ENCODE results near the gene ELP5.
"Not testable (repeated sequence)": the region's sequence is repeated elsewhere in the genome, so short reads cannot be mapped to it uniquely, and the experiment has no call there.

ELP5 gene

DNA sequence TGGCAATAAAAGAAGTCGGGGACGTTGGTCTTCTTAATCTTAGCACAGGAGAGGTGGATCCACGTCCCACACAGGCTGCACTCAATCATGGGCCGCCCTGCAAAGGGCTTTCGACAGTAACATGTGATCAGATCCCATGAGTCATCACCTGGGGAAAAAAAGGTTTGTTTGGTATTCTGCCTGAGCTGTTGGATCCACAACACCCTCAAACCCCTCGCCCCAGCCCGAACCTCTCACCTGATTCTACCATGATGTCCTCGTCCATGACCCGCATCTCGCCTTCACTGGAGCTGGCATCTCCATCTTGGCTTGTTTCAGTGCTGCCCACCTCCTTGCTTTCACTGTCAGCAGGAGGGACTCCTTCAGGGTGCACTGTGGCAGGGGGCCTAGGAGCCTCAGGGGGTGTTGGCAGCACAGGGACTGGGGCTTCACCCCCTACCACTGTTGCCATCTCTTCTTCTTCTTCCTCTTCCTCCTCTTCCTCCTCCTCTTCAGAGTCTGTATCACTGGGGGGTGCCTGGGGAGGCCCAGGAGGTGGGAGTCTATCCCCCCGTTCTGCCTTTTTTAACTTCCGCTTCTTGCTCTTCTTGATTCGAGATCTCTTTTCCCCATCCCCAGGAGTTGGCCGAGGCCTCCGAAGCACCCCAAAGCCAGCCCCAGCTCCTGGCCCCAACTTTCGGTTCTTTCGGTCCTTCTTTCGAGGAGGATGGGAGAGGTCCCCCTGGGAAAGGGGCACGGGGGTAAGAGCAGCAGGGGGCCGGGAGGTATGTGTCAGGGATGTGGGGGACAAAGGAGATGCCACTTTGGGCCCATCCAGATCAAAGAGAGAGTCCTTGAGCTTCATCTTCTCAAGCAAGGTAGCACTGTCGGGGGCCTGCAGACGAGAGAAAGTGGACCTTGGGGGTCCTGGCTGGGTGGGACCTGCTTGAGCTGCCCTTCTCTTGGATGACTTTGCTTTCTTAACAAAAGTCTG is 16.0 kb upstream of the ELP5 start:
- no peak for DNase-seq (ENCODE audit: low read depth, low spot score)

DNA sequence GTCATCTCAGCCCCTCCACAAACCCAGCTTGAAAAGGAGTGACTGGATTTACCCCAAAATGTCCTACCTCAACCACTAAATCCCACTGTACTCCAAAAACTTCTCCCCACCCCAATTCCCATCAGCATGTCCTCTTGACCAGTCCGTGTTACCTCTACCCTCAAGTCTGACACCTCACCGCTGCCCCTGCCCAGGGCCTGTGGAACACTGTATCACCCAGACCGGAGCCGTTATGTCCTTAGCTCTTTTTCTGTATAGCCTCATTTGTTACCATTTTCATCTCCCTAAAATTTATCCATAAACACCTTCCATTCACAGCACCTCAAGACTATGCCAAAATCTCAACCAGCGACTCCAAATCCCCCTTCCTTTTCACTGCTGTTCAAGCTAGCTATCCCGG is 15.2 kb upstream of the ELP5 start:
- no peak for DNase-seq (ENCODE audit: low read depth, low spot score)

DNA sequence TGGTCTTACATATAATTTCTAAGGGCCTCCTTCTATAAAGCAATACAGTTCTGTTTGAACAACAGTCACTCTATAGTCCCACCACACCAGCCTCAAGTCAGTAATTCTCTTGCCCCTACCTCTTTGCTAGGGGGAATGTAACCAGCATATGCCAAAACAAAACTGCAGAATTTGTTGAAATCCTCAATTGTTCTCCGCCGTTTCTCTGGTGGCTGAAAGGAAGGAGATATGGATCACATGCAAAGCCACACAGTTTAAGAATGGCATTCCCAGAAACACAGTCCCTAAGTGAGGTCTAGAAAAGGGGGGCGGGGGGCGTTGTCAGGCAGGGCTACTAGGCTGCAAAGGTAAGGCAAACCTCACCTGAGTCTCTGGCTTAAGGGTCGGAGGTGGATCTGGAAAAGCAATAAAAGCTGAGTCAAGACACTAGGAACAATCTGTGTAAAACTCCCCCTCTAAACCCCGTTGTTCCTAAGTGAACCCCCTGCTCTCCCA is 14.7 kb upstream of the ELP5 start:
- DNase-seq (ENCODE audit: low read depth, low spot score): no peak

DNA sequence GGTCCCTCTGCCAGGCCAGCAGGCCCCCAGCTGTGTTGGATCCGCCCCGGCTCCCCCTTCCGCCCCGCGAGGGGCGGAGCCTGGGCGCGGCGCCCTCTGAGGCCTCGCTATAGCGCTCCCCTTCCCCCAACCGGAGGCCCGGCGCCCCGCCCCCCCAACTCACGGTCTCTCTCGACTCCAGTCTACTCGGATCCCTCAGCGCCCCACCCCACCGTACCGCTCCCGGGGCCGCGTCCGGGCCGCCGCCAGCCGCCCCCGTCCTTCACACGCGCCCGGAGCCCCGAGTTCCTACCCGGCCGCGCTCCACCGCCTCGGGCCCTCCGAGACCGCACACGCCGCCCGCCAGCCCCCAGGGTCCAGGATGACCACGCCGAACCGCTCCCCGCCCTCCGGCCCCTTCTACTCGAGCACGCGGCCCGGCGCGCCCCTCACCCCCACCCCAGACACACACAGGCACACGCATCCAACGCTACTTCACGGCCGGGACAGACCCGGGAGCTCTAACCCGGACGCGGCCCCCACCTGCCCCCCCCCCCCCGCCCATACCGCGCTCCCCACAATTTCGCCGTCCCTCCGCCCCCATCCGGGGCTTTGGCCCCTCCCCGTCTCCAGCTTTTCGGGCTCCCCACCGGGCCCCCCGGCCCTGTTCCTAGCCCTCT is 14.1 kb upstream of the ELP5 start:
- DNase-seq (ENCODE audit: low read depth, low spot score): peak; percentile 59

DNA sequence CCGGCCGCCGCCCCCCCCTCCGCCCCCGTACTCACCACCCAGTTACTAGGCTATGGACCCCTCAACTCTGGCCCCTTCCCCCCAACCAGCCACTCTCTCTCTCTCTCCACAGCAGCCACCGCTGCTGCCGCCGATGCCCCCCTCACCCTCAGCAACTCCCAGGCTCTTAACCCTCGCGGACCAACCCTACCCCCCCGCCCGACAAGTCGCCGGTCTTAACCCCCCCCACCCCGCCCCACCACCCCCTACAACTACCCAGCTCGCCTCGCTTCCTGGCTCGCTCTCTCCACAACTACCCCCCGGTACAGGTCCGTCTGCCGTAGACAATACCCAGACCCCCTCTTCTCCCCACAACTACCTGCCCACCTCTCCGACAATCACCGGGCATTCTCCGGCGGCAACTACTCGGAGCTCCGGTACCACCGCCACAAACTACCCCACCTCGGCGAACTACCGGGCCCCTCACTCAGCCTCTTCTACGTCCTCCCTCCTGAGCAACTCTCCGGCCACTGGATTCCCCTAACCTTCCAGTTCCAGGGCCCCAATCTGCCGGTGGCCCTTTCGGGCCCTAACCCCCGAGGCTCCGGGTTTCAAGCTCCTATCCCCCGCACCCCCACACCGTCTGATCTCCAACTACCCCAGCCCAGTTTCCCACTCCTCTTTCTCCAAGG is 13.5 kb upstream of the ELP5 start:
- DNase-seq (ENCODE audit: low read depth, low spot score): peak; percentile 28

DNA sequence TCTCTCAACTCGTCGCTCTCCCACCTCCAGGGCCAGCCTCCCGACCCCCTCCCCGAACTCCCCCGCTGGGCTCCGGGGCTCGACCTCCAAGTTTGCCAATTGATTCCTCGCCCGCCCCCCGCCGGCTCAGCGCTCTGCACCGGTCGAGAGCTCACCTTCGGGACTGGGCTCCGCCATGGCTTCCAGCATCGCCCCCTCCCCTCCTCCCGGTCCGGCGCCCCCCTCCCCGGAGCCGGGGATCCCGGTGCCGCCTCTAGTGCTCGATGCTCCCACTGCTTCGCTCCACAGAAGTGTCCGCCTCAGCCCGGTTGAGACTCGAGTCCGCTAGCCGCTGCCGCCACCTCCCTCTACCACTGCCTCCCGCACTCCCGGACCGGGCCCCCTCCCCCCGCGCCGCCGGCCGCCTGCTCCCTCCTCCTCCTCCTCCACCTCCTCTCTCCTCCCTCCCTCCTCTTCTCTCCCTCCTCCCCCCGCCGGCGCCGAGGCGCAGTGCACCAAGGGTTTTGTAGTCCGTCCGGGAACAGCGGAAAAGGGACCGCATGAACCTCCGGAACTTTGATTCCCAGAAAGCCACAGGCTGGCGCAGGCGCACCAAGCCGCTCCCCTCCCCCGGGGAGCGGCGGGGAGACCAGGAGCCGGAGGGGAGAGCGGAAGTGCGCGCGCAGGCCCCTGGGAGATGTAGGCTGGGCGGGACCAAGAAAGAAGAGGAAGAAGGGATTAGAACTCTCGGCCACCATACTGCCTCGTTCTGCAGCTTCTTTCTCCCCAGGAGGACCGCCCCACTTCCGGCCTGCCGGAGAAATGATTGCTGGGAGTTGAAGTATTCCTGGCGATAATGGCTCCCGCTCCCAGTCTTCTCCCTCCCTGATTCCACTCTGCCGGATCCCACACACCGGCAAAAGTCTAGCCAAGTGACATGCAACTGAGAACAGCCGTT is 12.7 kb upstream of the ELP5 start, which contains the start of gene PHF23:
PHF23 (minus strand) TSS at position 367 of the 937 bp plus-strand sequence; CDS start at position 189, 178 bp downstream.
- DNase-seq (ENCODE audit: low read depth, low spot score): peak; percentile 100

DNA sequence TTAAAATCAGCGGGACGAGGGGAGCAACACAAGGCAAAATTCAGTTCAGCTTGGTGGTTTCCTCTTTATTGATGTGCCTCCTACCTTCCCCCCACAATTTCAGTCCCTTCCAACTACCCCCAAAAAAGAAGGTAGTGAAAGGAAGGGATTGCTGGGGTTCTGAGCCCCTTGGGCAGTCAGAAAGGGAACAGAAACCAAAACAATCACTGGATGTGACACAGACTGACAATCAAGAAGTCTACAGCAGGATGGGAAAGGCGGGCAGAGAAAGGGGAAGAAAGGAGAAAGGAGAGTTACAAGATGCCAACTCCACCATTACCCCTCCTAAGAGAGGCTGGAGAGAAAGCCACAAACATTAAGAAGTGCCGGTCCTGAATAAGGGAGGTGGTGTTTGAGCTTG is 11.6 kb upstream of the ELP5 start:
- no peak for DNase-seq (ENCODE audit: low read depth, low spot score)

DNA sequence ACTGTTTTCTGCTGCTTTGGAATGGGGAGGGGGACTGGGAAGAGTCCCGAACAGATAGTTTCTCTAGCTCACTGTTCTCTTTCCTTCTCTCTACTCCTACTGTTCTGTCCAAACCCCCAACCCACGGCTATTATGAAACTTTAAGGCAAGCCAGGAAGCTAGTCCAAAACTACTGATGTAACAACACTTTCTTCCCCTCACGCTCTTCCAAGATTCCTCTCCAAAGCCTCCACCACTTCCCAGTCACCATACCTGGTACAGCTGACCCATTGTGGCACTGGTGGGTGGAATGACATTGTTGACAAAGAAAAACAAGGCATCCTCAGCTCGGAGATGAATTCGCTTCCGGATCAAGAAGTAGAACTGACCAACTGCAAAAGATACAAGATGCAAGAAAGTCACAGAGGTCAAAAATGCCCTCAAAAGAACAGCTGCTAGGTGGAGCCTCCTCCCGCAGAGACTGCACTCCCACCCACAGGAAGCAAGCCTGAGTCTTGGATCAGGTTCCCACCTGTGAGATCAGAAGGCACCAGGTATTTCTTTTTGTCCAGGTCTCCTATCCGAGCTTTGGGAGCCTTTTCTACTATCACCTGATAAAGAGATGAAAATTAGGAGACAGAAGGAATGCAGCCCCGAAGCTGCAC is 10.8 kb upstream of the ELP5 start:
- no peak for DNase-seq (ENCODE audit: low read depth, low spot score)

DNA sequence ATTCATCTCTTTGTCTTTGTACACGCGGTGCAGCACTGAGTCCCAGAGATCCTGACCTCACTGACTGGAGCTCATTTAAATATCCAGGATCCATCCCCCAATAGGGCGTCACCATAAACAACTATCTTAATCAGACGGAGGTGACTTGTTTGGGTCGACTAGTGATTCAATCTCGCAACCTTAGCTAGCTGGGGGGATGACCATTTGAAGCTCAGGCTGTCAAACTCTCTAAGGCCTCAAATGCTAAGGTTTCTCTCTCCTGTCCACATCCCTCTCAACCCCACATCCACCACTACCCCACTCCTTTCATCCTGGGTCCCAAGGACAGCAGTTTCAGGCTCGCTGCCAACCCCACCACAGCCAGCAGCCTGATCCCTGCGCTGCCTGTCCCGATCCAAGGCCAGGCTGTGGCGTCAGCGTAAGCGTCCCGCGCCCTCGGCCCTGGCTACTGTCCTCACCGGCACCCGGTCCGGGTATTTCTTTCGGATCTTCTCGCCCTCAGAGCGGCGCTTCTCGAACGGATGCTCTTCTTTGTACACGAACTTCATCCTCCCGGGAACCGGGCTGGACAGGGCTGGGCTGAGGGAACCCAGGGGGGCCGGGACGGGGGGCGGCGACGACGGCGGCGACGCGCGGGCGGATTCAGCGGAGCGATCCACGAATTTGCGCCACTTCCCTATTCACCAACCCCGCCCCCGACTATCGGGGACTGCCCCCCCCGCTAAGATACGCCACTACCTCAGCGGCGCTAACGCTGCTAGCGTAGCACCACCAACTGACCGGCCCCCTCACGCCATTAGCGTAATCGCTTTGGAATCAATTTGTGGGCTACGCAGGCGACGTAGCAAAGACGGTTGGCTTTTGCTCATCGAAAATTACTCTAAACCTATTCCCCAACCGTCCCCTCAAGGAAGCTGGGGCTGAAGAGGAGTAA is 10.0 kb upstream of the ELP5 start, which contains the start of gene GABARAP:
GABARAP (minus strand) TSS at position 667 of the 934 bp plus-strand sequence; CDS start at position 548, 119 bp downstream.
- peak; percentile 95 for DNase-seq (ENCODE audit: low read depth, low spot score)

DNA sequence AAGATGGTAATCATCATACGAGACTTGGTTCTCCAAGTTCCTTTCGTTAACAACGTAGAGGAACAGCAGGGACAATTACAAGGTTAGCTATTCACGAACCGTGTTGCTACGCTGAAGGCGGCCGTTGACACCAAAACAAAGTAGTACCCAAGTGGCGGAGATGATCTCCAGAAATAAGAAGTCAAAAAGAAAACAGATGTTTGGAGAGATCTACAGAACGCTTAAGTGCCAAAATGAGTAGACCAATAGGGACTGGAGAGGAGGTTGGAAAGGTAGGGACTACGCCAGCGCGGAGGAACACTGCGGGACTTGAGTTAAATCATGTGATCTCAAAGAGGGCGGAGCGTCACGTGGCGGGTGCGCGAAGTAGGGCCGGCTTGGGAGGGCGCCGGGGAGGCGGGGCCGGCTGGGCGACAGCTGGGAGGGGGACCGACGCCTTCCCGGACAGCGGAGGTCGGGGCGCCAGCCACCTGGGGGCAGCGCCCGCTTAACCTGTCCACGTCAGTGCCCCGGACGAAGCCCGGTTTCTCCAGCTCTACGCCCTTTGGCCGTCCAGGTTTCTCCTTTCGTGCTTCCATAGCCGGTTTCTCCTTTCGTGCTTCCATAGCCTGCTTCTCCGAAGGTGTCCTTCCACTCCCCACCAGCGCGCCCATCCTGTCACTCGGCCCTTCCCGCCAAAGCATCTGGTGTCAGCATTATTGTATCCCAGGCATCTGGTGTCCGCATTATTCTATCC is 9.1 kb upstream of the ELP5 start:
- DNase-seq (ENCODE audit: low read depth, low spot score): peak; percentile 98

DNA sequence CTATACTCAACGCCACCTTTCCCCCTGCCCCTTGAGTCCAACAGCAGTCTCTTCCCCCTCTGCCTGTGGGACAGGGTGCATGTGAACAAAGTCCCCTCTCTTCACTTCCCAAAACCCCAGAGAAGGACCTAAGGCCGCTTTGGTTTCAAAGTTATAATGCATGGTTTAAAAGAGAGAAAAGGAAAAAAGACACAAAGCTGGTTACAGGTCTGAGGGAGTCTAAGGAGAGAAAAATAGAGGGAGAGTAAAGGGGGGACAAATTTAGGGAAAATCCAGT is 8.6 kb upstream of the ELP5 start:
- no peak for DNase-seq (ENCODE audit: low read depth, low spot score)

DNA sequence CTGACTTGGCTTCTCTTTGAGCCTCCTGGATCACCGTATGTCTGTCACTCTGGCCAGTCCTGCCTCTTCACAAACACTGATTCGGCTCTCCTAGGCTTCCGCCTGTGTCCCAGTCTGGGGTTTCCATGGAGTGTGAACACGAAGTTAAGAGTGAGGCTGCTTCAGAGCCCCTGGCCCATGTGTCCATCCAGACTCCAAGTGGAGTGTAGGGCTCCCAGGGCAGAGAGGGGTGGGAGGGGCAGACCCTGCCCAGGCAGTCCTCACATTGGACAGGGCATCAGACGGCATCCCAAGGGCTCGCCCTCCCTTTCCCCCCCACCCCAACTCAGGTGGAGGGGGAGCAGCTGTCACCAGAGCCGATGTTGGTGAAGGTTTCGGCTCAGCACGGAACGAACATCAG is 8.2 kb upstream of the ELP5 start:
- not testable (repeated sequence) for DNase-seq (ENCODE audit: low read depth, low spot score)

DNA sequence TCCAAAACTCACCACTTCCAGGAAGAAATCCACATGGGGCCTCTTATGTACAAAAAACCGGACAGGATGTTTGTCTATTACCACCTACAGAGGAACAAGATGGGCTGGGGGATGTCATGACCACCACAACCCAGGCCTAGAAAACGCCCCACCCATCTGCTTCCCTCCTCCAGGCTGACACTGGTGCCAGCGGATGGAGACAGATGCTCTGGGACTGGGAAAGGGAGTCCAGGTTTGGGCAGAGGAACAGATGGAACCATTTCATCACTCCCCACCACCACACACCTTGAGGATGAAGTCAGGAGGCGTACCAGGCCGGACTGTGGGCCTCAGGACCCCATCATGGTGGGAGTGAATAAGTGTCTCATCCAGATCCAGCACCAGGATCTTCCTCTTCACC is 5.2 kb upstream of the ELP5 start:
- DNase-seq (ENCODE audit: low read depth, low spot score): no peak

DNA sequence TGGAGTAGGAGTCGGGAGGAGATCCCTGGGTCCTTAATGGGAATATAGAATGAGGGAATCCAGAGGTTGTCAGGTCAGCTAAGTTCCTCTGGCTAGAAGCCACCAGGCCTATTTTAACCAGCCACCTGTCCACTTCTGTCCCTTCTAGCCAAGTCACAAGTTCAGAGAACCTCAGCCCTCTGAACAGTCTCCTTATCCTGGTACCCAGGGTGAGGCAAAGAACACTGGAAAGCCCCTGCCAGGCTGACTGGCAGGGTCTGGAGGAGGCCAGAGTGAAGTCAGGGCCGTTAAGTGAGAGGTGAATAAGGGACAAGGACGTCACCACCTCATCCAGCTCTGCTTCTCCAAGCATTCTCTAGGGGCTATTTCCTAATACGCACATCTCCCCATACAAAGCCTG is 3.2 kb upstream of the ELP5 start:
- DNase-seq (ENCODE audit: low read depth, low spot score): no peak

DNA sequence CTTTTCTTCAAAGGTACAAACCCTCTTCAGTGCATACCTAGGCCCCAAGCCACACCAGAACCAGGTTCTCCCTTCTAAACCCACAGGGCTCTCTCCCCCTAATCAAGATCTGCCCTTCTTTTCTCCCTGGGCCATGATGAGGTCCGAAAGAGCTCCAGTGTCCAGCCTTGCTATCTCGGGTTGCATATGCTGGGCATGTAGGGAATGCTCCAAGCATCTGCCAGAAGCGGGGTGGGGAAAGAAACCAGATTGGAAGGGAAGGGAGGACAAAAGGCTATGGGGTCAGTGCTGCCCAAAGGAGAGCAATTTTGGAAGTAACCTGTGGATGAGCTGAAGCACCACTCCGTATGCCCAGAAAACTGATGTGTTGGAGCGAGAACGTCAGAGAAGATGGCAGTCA is 2.8 kb upstream of the ELP5 start:
- DNase-seq (ENCODE audit: low read depth, low spot score): no peak

DNA sequence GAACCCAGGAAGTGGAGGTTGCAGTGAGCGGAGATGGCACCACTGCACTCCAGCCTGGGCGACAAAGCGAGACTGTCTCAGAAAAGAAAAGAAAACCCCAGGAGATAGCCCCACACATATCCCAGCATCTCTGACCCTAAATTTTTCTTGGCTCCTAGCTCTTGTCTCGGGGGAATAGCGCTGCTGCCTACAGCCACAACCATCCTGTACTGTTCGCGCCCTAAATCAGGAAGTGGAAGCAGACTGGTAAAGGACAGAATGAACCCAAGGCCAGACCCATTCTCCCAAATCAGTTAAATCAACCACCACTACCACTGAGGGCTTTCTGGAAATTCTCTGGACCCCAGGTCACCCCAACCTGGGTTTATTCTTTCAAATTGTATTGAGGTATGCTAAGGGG is 2.2 kb upstream of the ELP5 start:
- no peak for DNase-seq (ENCODE audit: low read depth, low spot score)

DNA sequence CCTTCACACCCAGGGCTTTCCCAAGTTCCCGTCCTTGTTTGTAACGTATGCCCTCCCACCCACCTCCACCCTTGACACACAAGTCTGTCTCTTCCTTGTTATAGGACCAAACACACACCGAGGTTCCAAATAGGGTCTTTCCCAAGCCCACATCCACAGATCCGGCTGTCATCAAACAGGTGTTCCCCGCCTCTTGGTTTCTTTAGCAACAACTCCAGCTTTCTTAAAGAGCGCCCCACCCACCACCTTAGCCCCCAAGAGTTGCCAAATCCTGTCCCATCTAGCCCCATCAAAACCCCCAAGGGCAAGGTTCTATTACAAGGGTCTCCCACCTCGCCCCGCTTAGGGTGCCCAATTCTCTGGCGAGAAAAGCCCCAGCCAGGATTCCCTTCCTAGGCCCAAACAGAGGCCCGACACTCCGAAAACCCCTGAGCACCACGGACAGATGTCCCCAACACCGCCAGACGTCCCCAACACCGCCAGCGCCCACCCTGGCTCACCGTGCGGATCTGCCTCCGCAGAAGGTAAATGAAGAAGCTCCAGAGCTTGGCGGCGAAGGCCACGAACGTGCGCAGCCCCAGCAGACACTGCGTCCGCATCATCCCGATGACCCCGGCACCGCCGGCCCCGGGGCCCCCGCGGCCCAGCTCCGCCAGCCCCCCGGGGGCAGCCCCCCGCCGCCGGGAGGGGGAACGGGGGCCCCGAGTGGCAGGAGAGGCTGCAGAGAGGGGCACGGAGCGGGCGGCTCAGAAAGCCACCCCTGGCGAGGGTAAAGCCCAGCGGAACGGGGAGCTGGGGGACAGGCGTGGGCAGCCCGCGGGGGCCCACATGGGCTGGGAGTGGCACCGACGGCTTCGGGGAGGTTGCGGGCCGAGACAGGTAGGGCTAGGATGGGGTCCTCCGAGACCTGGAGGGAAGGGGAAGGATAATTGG is 1.1 kb upstream of the ELP5 start:
- no peak for DNase-seq (ENCODE audit: low read depth, low spot score)
